ENCODE measurements around the gene IFIT1B.

- TF ChIP-seq, protein P1, sequence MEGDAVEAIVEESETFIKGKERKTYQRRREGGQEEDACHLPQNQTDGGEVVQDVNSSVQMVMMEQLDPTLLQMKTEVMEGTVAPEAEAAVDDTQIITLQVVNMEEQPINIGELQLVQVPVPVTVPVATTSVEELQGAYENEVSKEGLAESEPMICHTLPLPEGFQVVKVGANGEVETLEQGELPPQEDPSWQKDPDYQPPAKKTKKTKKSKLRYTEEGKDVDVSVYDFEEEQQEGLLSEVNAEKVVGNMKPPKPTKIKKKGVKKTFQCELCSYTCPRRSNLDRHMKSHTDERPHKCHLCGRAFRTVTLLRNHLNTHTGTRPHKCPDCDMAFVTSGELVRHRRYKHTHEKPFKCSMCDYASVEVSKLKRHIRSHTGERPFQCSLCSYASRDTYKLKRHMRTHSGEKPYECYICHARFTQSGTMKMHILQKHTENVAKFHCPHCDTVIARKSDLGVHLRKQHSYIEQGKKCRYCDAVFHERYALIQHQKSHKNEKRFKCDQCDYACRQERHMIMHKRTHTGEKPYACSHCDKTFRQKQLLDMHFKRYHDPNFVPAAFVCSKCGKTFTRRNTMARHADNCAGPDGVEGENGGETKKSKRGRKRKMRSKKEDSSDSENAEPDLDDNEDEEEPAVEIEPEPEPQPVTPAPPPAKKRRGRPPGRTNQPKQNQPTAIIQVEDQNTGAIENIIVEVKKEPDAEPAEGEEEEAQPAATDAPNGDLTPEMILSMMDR (IDR thresholded peaks at IDR 0.05): no peak
- TF ChIP-seq POLR2A (IDR thresholded peaks at IDR 0.05): peak in 1 of 2 donors; percentile 21
Observed at GRCh38 chr10:89414146-89414878, 36.5 kb downstream of the IFIT1B start, which contains the start of gene IFIT5.
